ENCODE results near the gene SMAP2. TPM values are rescaled to one million over a fixed set of nuclear protein-coding genes. Genes with fewer than 3 reads are reported as not detected.

SMAP2 gene
- polyA plus RNA-seq, 3 donors, result 302 to 382 (median 359) TPM

DNA sequence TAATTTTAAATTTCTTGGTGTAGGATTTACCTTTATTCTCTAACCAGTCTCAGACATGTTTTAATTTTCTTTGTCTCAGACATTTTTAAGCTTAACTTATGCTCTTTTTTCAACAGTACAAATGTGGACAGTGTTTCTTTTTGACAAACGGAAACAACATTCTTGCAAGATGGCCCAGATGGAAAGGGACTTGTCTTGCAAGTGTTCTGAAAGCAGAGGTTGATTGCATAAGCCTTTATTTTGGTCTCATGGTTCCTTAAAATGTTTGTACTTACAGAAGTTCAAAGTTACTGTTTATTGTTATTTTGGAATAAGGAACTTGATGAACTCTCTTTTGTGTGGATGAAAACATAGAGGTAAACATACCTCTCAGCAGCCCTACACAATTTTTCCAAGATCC is 22.9 kb downstream of the SMAP2 start:
- Mint-ChIP-seq H3K4me3 (peak overlapping the region; percentile 27 to 79), H3K4me1 (peaks cover 93% of the 10 kb centered on the region), H3K27me3 (ENCODE audit: low read depth in 3 of 3) (no peaks in the 10 kb centered on the region), H3K36me3 (peaks cover 33 to 42% of the 10 kb centered on the region in 2 donors), H3K27ac (peak overlapping the region; percentile 96 to 99 (median 98)), H3K9me3 (no peaks in the 10 kb centered on the region)
- DNase-seq, result peak; percentile 74 to 90 (median 89)
- H3K4me1 ChIP-seq (ENCODE audit: control insufficient read depth in 1 of 2, insufficient read depth in 2 of 2, low read length in 2 of 2), result peaks cover 99% of the 10 kb centered on the region in 2 donors
- H3K9ac ChIP-seq (ENCODE audit: insufficient read depth, low read length, poor library complexity, severe bottlenecking), result peak overlapping the region; percentile 32
- WGBS (ENCODE audit: insufficient coverage), result no CpG with 5 or more reads among the region's 1 CpG
- H3K27ac ChIP-seq (ENCODE audit: low read depth in 1 of 2, low read length in 2 of 2), result peak overlapping the region; percentile 55 to 90
- intact Hi-C loops (cut with micrococcal nuclease), result loop anchor here in 1 of 2 donors (5.0 kb wide), 1 partner anchor 54 kb away; no protein-coding TSS in a partner anchor
- peaks cover 5% of the 10 kb centered on the region for H4K20me1 ChIP-seq (ENCODE audit: insufficient read depth, low read length)
- peak overlapping the region; percentile 66 for H3K4me2 ChIP-seq (replicated peaks; ENCODE audit: extremely low read depth, low read length, poor library complexity, severe bottlenecking)
- peaks cover 0 to 4% of the 10 kb centered on the region in 2 donors for H3K36me3 ChIP-seq (replicated peaks in 1 of 2; ENCODE audit: control insufficient read depth in 1 of 2, insufficient read depth in 2 of 2, low read length in 2 of 2)
- H3K4me3 ChIP-seq (replicated peaks in 1 of 3; ENCODE audit: low read depth in 2 of 3, low read length in 3 of 3), result peak overlapping the region in 2 of 3 experiments; percentile 19 to 65
- no peaks in the 10 kb centered on the region for H3K9me3 ChIP-seq (replicated peaks in 1 of 2; ENCODE audit: control insufficient read depth in 1 of 2, insufficient read depth in 1 of 2, low read length in 2 of 2)
- TF ChIP-seq, protein P1, sequence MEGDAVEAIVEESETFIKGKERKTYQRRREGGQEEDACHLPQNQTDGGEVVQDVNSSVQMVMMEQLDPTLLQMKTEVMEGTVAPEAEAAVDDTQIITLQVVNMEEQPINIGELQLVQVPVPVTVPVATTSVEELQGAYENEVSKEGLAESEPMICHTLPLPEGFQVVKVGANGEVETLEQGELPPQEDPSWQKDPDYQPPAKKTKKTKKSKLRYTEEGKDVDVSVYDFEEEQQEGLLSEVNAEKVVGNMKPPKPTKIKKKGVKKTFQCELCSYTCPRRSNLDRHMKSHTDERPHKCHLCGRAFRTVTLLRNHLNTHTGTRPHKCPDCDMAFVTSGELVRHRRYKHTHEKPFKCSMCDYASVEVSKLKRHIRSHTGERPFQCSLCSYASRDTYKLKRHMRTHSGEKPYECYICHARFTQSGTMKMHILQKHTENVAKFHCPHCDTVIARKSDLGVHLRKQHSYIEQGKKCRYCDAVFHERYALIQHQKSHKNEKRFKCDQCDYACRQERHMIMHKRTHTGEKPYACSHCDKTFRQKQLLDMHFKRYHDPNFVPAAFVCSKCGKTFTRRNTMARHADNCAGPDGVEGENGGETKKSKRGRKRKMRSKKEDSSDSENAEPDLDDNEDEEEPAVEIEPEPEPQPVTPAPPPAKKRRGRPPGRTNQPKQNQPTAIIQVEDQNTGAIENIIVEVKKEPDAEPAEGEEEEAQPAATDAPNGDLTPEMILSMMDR (IDR thresholded peaks at IDR 0.05), result no peak
- no peaks in the 10 kb centered on the region for H3K27me3 ChIP-seq (ENCODE audit: control insufficient read depth in 2 of 2, insufficient read depth in 2 of 2, low read length in 2 of 2)
- H2AFZ ChIP-seq (ENCODE audit: insufficient read depth, low read depth, low read length, poor library complexity, severe bottlenecking), result no peak overlapping the region
- peaks cover 100% of the 10 kb centered on the region for H3K79me2 ChIP-seq (ENCODE audit: insufficient read depth, low read length)

DNA sequence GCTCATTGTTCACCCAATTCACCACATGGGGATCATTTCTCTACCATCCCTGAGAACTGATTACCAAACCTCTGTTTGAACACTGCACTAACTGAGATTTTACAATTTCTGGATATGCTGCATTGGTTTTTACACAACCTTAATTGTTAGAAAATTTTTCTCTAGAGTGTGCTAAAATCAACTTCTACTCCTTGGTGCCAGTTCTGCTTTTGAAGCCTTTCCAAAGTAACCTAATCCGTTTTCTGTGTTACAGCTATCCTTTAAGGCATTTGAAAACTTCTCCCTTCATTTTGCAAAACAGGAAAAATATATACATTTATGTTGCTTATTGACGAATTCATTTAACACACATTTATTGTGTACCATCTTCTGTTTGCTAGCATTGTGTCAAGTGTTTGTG is 23.7 kb downstream of the SMAP2 start:
- Mint-ChIP-seq H3K36me3 (peaks cover 38 to 43% of the 10 kb centered on the region in 2 donors), H3K27me3 (ENCODE audit: low read depth in 3 of 3) (no peaks in the 10 kb centered on the region), H3K4me3 (peak overlapping the region in 1 of 2 donors; percentile 57), H3K4me1 (peaks cover 93% of the 10 kb centered on the region), H3K27ac (peak overlapping the region; percentile 83 to 99 (median 98)), H3K9me3 (no peaks in the 10 kb centered on the region)
- intact Hi-C loops (cut with micrococcal nuclease), result loop anchor here in 1 of 2 donors (5.0 kb wide), 1 partner anchor 55 kb away; no protein-coding TSS in a partner anchor
- peaks cover 5% of the 10 kb centered on the region for H4K20me1 ChIP-seq (ENCODE audit: insufficient read depth, low read length)
- no peak overlapping the region for H2AFZ ChIP-seq (ENCODE audit: insufficient read depth, low read depth, low read length, poor library complexity, severe bottlenecking)
- H3K27ac ChIP-seq (ENCODE audit: low read depth in 1 of 2, low read length in 2 of 2), result peak overlapping the region in 1 of 2 donors; percentile 90
- H3K36me3 ChIP-seq (replicated peaks in 1 of 2; ENCODE audit: control insufficient read depth in 1 of 2, insufficient read depth in 2 of 2, low read length in 2 of 2), result peaks cover 2 to 4% of the 10 kb centered on the region in 2 donors
- peak overlapping the region; percentile 66 for H3K4me2 ChIP-seq (replicated peaks; ENCODE audit: extremely low read depth, low read length, poor library complexity, severe bottlenecking)
- no CpG with 5 or more reads among the region's 2 CpGs for WGBS (ENCODE audit: insufficient coverage)
- peaks cover 96 to 97% of the 10 kb centered on the region in 2 donors for H3K4me1 ChIP-seq (ENCODE audit: control insufficient read depth in 1 of 2, insufficient read depth in 2 of 2, low read length in 2 of 2)
- no peak overlapping the region for H3K9ac ChIP-seq (ENCODE audit: insufficient read depth, low read length, poor library complexity, severe bottlenecking)
- peak overlapping the region in 2 of 3 experiments; percentile 2 to 65 for H3K4me3 ChIP-seq (replicated peaks in 1 of 3; ENCODE audit: low read depth in 2 of 3, low read length in 3 of 3)
- TF ChIP-seq, protein P1 (IDR thresholded peaks at IDR 0.05), result no peak
- H3K27me3 ChIP-seq (ENCODE audit: control insufficient read depth in 2 of 2, insufficient read depth in 2 of 2, low read length in 2 of 2), result no peaks in the 10 kb centered on the region
- no peak for DNase-seq
- no peaks in the 10 kb centered on the region for H3K9me3 ChIP-seq (replicated peaks in 1 of 2; ENCODE audit: control insufficient read depth in 1 of 2, insufficient read depth in 1 of 2, low read length in 2 of 2)
- H3K79me2 ChIP-seq (ENCODE audit: insufficient read depth, low read length), result peaks cover 100% of the 10 kb centered on the region

Data from CD14-positive monocyte (primary cell).